Right atrium auricular region (tissue), 2 donors: ENCODE measurements around the gene E2F1. TPM values are rescaled to one million over a fixed set of nuclear protein-coding genes. Genes with fewer than 3 reads are reported as not detected.

Source experiments
- DNase-seq: peaks from one replicate; pipeline ENCODE4 v3.0.0-alpha.2; 2019; ENCODE audit warnings: low spot score
- H3K27ac ChIP-seq, 2 donors: fragments of 200-600 bp; sonication (generic); 1 replicate in 1 of 2; 2 replicates in 1 of 2; pipeline ENCODE4 v1.5.1; 2016 to 2019
- H3K27me3 ChIP-seq, 2 donors: fragments of 200-600 bp; sonication (generic); one replicate each; pipeline versions ENCODE4 v1.5.1 to v1.6.0; 2017 to 2019
- H3K36me3 ChIP-seq: fragments of 200-600 bp; sonication (generic); one replicate; pipeline ENCODE4 v1.5.1; 2016
- H3K4me1 ChIP-seq, 2 donors: fragments of 200-600 bp; sonication (generic); one replicate each; pipeline versions ENCODE4 v1.5.1 to v1.6.0; 2017 to 2019
- H3K4me3 ChIP-seq, 2 donors: fragments of 200-600 bp; sonication (generic); 1 replicate in 1 of 2; 2 replicates in 1 of 2; pipeline ENCODE4 v1.5.1; 2017 to 2019; ENCODE audit warnings: mild to moderate bottlenecking in 1 of 2, moderate library complexity in 1 of 2
- H3K9me3 ChIP-seq, 2 donors: fragments of 200-600 bp; sonication (generic); one replicate each; pipeline ENCODE4 v1.5.1; 2019
- total RNA-seq, 2 donors: library from RNA; depleted of rRNA; stranded (reverse); fragments of >200 nt; gene quantifications; one replicate each; pipeline ENCODE4 v1.1.0, GENCODE V29; 2016
- TF ChIP-seq, protein P1 (sequence below), 2 donors: fragments of 200-600 bp; sonication (generic); IDR thresholded peaks; one replicate each; pipeline ENCODE4 v1.5.1; 2019; ENCODE audit warnings: antibody characterized with exemption in 2 of 2

Gene E2F1
- total RNA-seq, 2 donors from 2014 or later: 0.31 to 0.33 TPM

DNA sequence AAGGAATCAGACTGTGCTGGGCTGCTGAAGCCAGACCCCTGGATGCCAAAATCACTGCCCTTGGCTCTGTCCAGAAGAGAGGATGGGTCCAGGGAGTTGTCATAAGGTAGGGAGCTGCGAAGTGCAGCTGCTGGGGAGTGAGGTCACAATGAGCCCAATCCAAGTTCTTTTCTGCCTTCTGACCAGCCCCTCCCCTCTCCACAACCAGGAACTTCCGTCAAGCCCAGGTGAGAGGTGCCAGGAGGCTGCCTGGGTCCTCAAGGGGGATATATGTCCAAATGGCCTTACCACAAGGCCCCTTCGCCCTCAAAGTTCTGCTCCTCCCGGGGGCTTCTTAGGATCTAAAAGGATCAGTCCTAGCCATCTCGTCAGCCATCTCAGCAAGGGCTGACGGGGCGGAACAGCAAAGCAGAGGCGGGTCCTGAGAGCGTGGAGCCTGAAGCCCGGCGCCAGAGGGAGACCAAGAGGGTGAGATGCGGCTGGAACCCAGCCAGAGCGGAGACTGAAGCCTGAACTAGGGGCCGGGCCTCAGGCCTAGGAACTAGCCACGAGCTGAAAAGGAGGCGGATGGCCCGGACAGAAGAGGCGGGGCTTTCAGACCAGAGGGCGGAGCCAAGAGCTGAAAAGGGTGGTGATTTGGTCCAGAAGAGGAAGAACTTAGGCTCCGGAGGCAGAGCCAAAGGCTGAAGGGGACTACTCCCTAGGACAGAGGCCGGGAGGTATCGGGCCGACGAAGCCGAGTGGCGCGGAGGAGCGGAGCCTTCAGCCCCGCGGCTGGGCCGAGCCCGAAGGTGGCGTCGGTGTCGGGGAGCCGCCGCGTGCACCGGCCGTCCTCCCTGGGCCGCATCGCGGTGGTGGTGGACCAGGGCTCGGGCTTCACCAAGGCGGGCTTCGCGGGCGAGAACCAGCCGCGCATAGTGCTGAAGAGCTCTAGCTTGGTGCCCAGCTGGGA is 19.6 kb downstream of the E2F1 start, which contains the start of gene ACTL10:
TSS of gene ACTL10 (plus strand) at position 651 of the 952 bp plus-strand sequence. CDS start 555 bp downstream, outside the sequence.
- H3K4me1 ChIP-seq: peaks cover 0 to 55% of the 10 kb centered on the region in 2 donors
- H3K9me3 ChIP-seq: no peaks in the 10 kb centered on the region
- H3K27ac ChIP-seq: peak within 1 kb of the TSS; percentile 85 to 96
- peak; percentile 99 for DNase-seq
- H3K36me3 ChIP-seq: peaks cover 13% of the 10 kb centered on the region
- peak within 1 kb of the TSS; percentile 45 to 70 for H3K4me3 ChIP-seq
- H3K27me3 ChIP-seq: no peaks in the 10 kb centered on the region
- TF ChIP-seq, protein P1, sequence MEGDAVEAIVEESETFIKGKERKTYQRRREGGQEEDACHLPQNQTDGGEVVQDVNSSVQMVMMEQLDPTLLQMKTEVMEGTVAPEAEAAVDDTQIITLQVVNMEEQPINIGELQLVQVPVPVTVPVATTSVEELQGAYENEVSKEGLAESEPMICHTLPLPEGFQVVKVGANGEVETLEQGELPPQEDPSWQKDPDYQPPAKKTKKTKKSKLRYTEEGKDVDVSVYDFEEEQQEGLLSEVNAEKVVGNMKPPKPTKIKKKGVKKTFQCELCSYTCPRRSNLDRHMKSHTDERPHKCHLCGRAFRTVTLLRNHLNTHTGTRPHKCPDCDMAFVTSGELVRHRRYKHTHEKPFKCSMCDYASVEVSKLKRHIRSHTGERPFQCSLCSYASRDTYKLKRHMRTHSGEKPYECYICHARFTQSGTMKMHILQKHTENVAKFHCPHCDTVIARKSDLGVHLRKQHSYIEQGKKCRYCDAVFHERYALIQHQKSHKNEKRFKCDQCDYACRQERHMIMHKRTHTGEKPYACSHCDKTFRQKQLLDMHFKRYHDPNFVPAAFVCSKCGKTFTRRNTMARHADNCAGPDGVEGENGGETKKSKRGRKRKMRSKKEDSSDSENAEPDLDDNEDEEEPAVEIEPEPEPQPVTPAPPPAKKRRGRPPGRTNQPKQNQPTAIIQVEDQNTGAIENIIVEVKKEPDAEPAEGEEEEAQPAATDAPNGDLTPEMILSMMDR (IDR thresholded peaks at IDR 0.05): peak in 1 of 2 donors; percentile 47

GRCh38 chr20:33664762-33665144 is 21.4 kb downstream of the E2F1 start:
- no peak for DNase-seq
- no peak overlapping the region for H3K27ac ChIP-seq
- H3K27me3 ChIP-seq: no peaks in the 10 kb centered on the region
- H3K9me3 ChIP-seq: no peaks in the 10 kb centered on the region
- H3K36me3 ChIP-seq: peaks cover 4% of the 10 kb centered on the region
- TF ChIP-seq, protein P1 (IDR thresholded peaks at IDR 0.05): no peak
- H3K4me3 ChIP-seq: no peak overlapping the region
- H3K4me1 ChIP-seq: peaks cover 0 to 51% of the 10 kb centered on the region in 2 donors

GRCh38 chr20:33664085-33664761 is 22.0 kb downstream of the E2F1 start:
- Histone ChIP-seq H3K27me3 (no peaks in the 10 kb centered on the region), H3K27ac (peak overlapping the region; percentile 87 to 90), H3K4me3 (peak overlapping the region; percentile 55 to 73), H3K36me3 (peaks cover 9% of the 10 kb centered on the region), H3K9me3 (no peaks in the 10 kb centered on the region), H3K4me1 (peaks cover 0 to 47% of the 10 kb centered on the region in 2 donors)
- DNase-seq: no peak
- TF ChIP-seq, protein P1 (IDR thresholded peaks at IDR 0.05): no peak

DNA sequence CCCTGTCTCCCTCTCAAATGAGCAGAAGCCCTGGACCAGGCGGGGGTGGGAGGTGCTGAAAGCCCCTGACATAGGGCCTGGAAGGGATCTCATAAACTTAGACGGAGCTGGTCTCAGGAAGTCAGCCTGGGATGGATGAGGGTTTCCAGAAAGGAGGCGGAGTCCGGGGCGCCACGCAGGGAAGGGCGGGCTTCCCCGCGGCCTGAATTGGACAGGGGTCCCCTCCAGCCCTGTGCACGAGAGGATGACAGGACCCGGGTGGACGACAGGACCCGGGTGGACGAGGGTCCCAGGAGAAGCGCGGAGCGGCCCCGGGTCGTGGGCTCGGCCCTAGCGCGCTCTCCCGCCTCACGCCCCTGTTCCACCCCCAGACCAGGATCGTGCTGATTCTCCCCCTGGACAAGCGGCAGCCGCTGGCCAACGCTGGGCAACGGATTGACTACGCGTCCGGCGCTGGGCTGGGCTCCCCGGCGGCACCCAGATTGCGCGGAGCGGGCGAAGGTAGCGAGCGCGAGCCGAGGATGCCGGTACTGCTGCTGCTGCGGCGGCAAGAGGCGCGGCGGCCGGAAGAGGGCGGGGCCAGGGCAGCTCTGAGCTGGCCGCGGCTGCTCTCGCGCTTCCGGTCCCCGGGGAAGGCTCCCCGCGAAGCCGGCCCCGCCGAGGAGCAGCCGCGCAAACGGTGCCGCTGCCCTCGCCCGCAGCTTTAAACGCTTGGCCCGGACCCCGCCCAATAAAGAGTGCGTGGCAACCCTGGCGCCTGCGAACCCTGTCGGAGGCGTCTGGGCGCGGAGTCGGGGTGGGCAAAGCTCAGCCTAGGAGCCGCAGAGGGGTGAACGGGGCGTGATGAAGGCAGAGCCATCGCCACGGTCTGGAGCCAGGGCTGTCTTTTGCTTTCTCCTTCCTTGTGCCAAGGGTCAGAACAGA is 22.8 kb downstream of the E2F1 start:
- TF ChIP-seq, protein P1 (IDR thresholded peaks at IDR 0.05): no peak
- Histone ChIP-seq H3K4me3 (peak overlapping the region; percentile 55 to 73), H3K9me3 (no peaks in the 10 kb centered on the region), H3K4me1 (peaks cover 0 to 45% of the 10 kb centered on the region in 2 donors), H3K27me3 (no peaks in the 10 kb centered on the region), H3K27ac (peak overlapping the region; percentile 87 to 90), H3K36me3 (peaks cover 14% of the 10 kb centered on the region)
- no peak for DNase-seq

DNA sequence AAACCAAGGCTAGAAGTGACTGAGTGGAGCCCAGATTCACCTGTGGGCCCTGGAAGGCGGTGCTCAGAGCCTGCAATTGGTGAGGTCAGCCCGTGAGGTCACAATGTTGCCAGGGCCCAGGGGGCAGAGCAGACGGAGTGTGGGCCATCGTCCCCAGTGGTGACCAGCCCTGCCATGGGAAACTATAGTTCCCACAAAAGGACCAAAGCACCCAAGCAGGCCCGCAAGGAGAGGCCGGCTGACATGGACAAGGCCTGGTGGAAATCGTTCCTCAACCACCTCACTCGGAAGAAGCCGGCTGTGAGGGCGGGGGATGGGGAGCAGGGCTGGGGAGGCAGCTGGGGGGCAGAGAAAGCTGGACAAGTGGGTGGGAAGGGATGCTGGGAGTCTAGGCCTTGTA is 24.0 kb downstream of the E2F1 start, which contains the start of gene C20orf144:
TSS of gene C20orf144 (plus strand) at position 156 of the 400 bp plus-strand sequence. CDS start at position 175, 19 bp downstream.
- peak within 1 kb of the TSS; percentile 87 to 90 for H3K27ac ChIP-seq
- H3K4me3 ChIP-seq: peak within 1 kb of the TSS; percentile 55 to 73
- H3K36me3 ChIP-seq: peaks cover 14% of the 10 kb centered on the region
- no peak for DNase-seq
- H3K9me3 ChIP-seq: no peaks in the 10 kb centered on the region
- TF ChIP-seq, protein P1 (IDR thresholded peaks at IDR 0.05): no peak
- no peaks in the 10 kb centered on the region for H3K27me3 ChIP-seq
- H3K4me1 ChIP-seq: peaks cover 0 to 32% of the 10 kb centered on the region in 2 donors
